Endometrial microvascular endothelial cells (primary cell): ENCODE data around the gene THSD7A. TPM values are rescaled to one million over a fixed set of nuclear protein-coding genes. Genes with fewer than 3 reads are reported as not detected.

Experiments used
- in situ Hi-C: cut with HindIII; loops from 2 replicates; pipeline ENCODE4 v1.10.0; 2017; ENCODE audit warnings: low sequenced_read_pairs, low pct_unique_long_range_greater_than_20kb; ENCODE audit errors: inconsistent ontology term
- total RNA-seq: library from RNA; depleted of rRNA; stranded (reverse); fragments of >200 nt; gene quantifications from one replicate; pipeline ENCODE4 v1.2.3, GENCODE V29; 2015; ENCODE audit errors: inconsistent ontology term

Gene THSD7A
- total RNA-seq, 1 donor from 2014 or later: 3.6 TPM

- in situ Hi-C loops: no loop called here
Observed at GRCh38 chr7:11817111-11817740, 14.8 kb downstream of the THSD7A start.

- in situ Hi-C loops: no loop called here
Observed at GRCh38 chr7:11811709-11812108, 20.3 kb downstream of the THSD7A start.

GRCh38 chr7:11810043-11810625, 21.9 kb downstream of the THSD7A start:
- in situ Hi-C loops: no loop called here

- in situ Hi-C loops: no loop called here
Observed at GRCh38 chr7:11807000-11807399, 25.0 kb downstream of the THSD7A start.

GRCh38 chr7:11804621-11805020, 27.4 kb downstream of the THSD7A start:
- in situ Hi-C loops: no loop called here

- in situ Hi-C loops: no loop called here
Observed at GRCh38 chr7:11795231-11795630, 36.8 kb downstream of the THSD7A start.

GRCh38 chr7:11792166-11792565, 39.8 kb downstream of the THSD7A start:
- in situ Hi-C loops: no loop called here

- in situ Hi-C loops: no loop called here
Observed at GRCh38 chr7:11788568-11788967, 43.4 kb downstream of the THSD7A start.

- in situ Hi-C loops: no loop called here
Observed at GRCh38 chr7:11787534-11787933, 44.5 kb downstream of the THSD7A start.

GRCh38 chr7:11786186-11786585, 45.8 kb downstream of the THSD7A start:
- in situ Hi-C loops: no loop called here

- in situ Hi-C loops: no loop called here
Observed at GRCh38 chr7:11784769-11785536, 47.0 kb downstream of the THSD7A start.

GRCh38 chr7:11779864-11780674, 51.9 kb downstream of the THSD7A start:
- in situ Hi-C loops: no loop called here

- in situ Hi-C loops: no loop called here
Observed at GRCh38 chr7:11776039-11776438, 56.0 kb downstream of the THSD7A start.

GRCh38 chr7:11775401-11775800, 56.6 kb downstream of the THSD7A start:
- in situ Hi-C loops: no loop called here

GRCh38 chr7:11768263-11768662, 63.7 kb downstream of the THSD7A start:
- in situ Hi-C loops: no loop called here

GRCh38 chr7:11767148-11767547, 64.8 kb downstream of the THSD7A start:
- in situ Hi-C loops: no loop called here

GRCh38 chr7:11760372-11760771, 71.6 kb downstream of the THSD7A start:
- in situ Hi-C loops: no loop called here

- in situ Hi-C loops: no loop called here
Observed at GRCh38 chr7:11758627-11759111, 73.3 kb downstream of the THSD7A start.

GRCh38 chr7:11757153-11757552, 74.8 kb downstream of the THSD7A start:
- in situ Hi-C loops: no loop called here
